GM19351 (cell line): Measurements from ENCODE around the gene MYZAP.
"Not testable (repeated sequence)": the region's sequence is repeated elsewhere in the genome, so short reads cannot be mapped to it uniquely, and the experiment has no call there.

Experiments
- ATAC-seq: cut with Tn5 transposase; IDR thresholded peaks from one replicate; pipeline ENCODE4 v1.9.1; 2021; ENCODE audit warnings: mild to moderate bottlenecking, moderate library complexity; ENCODE audit not compliant: unreplicated experiment

The MYZAP gene

GRCh38 chr15:57592426-57592825, 722 bp downstream of the MYZAP start:
- ATAC-seq: no peak

DNA sequence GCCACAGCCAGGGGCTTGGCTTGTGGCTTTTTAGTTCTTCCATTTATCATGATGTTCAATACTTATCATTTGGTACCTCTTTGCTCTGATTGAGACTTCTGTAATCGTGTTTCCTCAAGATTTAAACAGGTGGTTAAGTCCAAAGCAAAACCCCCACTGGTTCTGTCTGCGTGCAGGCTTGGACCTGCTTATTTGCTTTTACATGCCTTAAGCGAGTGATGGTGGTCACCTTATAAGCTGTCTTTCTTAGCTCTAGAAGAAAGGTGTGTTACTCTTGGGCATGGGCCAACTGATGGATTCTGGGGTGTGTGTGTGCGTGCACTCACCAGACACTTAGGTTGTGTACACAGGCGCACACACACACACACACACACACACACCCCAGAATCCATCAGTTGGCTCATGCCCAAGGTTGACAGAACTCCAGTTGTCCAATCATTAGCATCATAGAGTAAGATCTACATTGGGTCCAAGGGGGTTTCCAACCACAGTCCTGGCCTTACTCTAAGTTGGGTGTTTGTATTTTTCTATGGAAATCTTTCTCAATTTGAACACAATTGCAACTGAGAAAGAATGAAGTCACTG, 1.2 kb downstream of the MYZAP start:
- no peak for ATAC-seq

DNA sequence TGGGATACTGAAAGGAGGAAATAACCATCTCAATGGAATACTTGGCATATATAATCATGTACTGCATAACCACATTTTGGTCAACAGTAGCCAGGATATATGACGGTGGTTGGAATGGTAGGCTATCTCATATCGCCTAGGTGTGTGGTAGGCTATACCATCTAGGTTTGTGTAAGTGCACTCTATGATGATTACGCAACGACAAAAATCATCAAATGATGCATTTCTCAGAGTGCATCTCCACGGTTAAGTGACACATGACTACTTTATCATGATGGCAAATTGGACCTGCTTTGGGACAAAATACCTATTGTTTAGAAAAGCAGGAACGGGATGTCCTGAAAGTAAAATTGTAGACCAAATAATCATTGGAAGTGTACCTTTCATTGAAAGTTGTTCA, 2.8 kb downstream of the MYZAP start:
- ATAC-seq: no peak

DNA sequence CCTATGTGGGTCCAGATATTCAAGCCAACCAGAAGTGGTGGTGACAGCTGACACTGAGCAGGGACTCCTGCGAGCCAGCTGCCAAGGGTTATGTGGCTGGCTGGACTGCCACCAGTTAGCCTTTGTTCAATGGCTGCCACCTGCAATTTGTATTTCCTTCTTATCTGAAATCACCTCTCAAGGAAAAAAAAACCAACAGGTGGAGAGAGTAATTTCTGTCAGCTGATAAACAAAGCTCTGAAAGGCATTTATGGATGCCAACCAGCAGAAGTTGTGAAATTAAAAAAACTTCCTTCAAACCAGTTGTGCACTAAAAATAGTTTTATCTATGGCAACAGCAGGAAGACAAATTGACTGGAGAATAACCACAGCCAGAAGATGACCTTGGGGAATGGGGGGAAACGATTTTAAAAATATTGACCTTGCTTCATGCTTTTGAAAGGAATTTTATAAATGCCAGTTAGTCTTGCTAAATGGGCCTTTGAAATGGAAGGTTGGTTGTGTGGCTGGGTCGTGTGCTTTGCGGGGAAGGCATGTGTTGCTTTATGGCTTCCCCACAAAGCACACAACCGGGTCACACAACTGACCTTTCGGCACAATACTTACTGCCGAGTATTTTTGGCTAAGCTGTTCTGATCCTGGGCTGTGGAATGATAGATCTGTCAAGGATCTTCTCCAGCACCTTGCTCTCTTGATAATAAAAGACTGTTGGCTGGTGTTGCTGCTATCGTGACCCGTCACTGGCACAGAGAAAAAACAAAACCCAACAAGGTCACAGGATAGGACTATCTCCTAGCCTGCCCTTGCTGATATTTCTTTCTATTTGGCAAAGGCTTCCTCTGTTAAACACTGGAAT, 3.5 kb downstream of the MYZAP start:
- ATAC-seq: no peak

GRCh38 chr15:57596301-57596855, 4.7 kb downstream of the MYZAP start:
- no peak for ATAC-seq

DNA sequence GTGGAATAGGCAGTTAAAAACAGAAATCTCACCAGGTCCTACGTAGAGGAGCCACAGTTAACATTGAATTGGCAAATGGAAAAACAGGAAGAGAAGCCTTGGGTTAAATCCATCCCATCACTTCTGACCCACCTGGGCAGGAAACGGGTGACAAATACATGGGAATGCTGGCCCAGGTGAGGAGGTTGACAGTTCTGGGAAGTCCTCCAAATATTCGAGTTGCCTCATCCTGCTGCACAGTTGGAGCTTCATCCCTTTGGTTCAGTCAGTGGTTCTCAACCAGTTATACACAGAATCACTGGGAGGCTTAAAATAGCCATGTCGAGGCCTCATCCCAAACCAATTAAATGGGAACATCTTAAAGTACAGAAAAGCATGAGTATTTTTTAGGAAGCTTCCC, 5.3 kb downstream of the MYZAP start:
- ATAC-seq: no peak

- ATAC-seq: no peak
Measured at GRCh38 chr15:57597431-57597830, 5.7 kb downstream of the MYZAP start.

- ATAC-seq: no peak
Measured at GRCh38 chr15:57598346-57598745, 6.6 kb downstream of the MYZAP start.

- ATAC-seq: no peak
Measured at GRCh38 chr15:57599296-57599810, 7.6 kb downstream of the MYZAP start.

GRCh38 chr15:57600197-57600596, 8.5 kb downstream of the MYZAP start:
- no peak for ATAC-seq

- ATAC-seq: no peak
Measured at GRCh38 chr15:57604507-57604906, 12.8 kb downstream of the MYZAP start.

DNA sequence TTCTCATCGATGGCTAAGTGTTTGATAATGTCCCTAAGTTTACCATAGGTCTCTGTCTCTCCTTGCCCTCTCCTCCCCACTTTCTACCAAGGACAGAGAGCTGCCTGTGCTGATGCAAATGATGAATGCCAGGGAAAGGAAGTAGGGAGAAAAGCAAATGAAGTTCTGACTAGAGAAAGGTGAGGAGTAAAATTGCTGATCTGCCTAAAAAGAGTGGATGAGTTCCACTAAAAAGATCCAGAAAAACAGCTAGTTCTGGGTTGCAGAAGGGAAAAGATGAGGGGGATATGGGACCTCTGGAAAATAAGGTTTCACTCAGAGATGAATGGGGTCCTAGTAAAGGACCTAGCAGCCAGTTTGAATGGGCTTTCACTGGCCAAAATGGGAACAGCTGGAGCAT, 13.8 kb downstream of the MYZAP start:
- no peak for ATAC-seq

DNA sequence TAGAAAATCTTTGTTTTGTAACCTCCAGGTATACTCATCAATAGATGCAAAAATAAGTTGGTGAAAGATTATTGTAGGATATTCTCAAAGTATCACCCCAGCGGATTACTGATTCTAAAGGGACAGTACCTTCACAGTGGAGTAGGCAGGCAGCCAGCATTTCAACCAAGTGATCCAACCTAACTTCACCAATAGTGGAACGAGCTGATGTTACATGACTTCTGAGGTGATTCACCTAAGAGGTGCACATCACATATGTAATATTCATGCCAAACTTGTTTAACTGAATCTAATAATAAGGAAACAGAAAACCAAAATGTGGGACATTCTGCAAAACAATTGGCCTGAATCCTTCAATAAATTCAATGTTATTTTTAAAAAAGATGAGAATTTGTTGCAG, 14.3 kb downstream of the MYZAP start:
- no peak for ATAC-seq

DNA sequence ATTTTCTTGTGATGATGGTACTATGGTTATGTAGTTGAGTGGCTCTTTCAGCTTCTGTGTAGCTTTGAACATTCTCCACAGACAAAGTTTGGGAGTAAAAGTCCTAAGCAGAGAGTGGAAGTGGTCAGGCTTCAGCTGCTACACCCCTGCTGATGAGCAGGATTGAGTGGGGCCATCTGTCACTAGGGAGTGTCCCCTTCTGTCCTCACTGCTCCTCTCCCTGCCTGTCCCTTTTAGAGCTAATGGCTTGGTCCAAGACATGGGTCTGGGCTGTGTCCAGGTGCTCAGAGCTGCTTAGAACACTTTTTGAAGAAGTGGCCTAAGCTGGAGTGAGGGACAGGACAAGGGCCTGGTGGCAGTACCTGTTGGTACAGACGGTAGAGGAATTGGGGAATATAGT, 15.1 kb downstream of the MYZAP start:
- ATAC-seq: no peak

DNA sequence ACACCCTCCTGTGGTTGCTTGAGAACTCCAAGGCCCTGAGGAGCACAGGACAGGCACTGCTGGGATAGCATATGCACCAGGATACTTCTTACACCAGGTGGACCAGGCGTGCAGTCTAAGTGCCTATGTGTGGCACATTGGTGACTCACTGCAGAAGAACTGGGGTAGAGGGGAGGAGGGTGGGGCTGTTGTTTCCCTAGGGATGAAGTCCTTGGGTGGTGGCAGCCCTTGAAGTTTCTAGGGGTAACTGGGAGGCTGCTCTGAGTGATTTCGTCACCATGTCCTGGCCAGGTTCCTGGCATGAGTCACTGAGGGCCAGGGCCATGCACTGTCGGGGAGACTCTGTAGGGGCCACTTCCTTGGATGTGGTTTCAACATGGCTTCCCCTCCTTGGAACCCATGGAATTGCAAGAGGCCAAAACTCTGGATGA, 15.9 kb downstream of the MYZAP start:
- ATAC-seq: no peak

GRCh38 chr15:57609805-57610529, 18.3 kb downstream of the MYZAP start:
- ATAC-seq: no peak

DNA sequence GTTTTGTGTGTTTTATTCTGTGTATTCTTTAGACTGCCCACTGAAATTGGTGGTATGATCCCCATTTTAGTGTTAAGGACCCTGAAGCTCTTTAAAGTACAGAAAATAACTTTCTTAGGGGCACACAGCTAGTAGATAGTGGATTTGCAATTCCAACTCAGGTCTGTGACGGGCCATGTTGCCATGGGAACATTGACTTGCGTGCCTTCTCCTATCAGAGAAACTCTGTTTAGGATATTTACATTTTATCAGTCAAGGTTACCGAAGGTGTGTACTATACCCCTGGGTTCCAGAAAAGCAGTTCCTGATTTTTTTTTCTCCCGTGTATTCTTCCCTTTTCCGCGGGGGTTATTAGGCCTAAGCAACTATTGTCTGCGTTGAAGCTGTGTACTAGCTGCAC, 19.4 kb downstream of the MYZAP start:
- ATAC-seq: no peak

DNA sequence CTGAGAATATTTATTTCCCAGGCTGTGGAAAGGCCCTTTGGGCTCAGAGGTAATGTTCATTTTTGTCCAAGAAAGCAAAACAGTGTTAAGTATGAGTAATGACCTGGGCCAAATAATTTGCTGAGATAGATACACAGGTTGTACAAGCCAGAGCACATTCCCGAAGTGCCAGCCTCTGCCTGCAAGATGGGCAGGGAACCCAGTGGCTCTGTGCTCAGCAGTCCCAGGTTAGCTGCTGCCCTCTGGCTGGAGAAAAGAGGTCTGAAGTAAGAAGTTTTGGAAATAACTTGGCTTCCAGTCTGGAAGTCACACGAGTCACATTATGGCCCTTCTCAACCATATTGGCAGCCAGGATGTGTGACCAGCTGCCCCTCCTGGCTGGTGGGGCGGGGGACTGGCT, 20.2 kb downstream of the MYZAP start:
- ATAC-seq: no peak

GRCh38 chr15:57614241-57614640, 22.5 kb downstream of the MYZAP start:
- ATAC-seq: no peak

DNA sequence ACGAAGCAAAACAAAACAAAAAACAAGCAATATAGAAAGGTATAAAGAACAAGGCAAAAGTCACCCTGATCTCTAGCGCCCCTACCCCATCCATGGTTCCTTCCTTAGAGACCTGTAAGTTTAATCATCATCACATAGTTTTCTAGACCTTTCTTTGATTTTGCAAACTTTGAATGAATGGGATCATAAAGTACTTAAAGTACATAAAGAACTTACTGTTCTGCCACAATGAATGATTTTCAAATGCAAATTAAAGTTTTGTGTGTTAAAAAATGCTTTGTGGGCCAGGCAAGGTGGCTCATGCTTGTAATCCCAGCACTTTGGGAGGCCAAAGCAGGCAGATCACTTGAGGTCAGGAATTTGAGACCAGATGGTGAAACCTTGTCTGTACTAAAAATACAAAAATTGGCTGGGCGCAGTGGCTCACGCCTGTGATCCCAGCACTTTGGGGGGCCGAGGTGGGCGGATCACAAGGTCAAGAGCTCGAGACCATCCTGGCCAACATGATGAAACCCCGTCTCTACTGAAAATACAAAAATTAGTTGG, 24.3 kb downstream of the MYZAP start:
- not testable (repeated sequence) for ATAC-seq

DNA sequence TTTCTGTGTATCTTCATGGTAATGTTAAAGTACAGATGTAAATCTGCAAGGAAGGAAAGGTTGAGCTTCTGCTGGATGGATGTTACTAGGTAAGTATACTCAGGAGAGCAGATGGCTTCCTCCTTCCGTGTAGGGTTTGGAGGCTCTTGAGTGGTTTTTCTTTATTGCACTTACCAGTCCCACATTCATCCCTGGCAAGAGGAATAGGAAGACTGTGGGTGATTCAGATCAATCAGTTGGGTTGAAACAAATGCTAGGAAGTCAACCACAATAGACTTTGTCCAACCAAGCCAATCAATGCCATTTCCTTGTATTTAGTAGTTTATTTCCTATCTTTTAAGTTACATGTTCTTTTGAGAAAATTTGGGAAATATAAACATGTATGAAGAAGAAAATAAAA, 26.6 kb downstream of the MYZAP start:
- no peak for ATAC-seq
